ENCODE results near the gene ZEB1.

DNA sequence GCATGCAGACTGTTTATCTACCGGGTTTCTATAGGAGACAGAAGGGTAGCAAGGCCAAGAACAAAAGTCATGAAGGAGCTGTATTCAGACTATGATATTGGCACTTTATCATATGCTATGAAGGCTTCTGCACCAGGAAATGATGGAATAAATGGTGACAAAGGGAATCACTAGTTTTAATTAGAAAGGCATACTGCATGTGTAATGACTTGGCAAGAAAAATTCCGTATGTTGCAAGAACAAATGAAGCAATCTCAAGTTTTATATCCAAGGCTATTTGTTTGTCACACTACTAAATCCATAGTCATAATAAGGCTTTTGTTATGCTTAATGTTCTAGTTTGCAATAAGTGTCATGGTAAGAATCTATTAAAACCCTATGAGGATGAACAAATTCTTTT, 230.9 kb downstream of the ZEB1 start:
- TF ChIP-seq, protein P1, sequence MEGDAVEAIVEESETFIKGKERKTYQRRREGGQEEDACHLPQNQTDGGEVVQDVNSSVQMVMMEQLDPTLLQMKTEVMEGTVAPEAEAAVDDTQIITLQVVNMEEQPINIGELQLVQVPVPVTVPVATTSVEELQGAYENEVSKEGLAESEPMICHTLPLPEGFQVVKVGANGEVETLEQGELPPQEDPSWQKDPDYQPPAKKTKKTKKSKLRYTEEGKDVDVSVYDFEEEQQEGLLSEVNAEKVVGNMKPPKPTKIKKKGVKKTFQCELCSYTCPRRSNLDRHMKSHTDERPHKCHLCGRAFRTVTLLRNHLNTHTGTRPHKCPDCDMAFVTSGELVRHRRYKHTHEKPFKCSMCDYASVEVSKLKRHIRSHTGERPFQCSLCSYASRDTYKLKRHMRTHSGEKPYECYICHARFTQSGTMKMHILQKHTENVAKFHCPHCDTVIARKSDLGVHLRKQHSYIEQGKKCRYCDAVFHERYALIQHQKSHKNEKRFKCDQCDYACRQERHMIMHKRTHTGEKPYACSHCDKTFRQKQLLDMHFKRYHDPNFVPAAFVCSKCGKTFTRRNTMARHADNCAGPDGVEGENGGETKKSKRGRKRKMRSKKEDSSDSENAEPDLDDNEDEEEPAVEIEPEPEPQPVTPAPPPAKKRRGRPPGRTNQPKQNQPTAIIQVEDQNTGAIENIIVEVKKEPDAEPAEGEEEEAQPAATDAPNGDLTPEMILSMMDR (conservative IDR thresholded peaks at IDR 0.05; ENCODE audit: low read length) = no peak
- no peak for TF ChIP-seq EZH2phosphoT487 (IDR thresholded peaks at IDR 0.05; ENCODE audit: borderline replicate concordance)
